Adrenal gland (tissue), 12 donors: ENCODE measurements around the gene RAD51B. TPM values are rescaled to one million over a fixed set of nuclear protein-coding genes. Genes with fewer than 3 reads are reported as not detected.
A peak's percentile ranks its signal among the peaks of the same experiment; 100 is the strongest.

Source experiments
- DNase-seq, 7 donors: peaks; one replicate each; pipeline ENCODE4 v3.0.0-alpha.2; 2019 to 2020
- H3K27ac ChIP-seq, 5 donors: fragments of 200-600 bp; sonication (generic) in 4 of 5; 1 replicate in 3 of 5; 2 replicates in 2 of 5; pipeline versions ENCODE4 v1.5.1 to v1.8.0; 2016 to 2020; ENCODE audit warnings: mild to moderate bottlenecking in 1 of 5
- H3K27me3 ChIP-seq: fragments of 200-600 bp; 2 replicates; pipeline ENCODE4 v1.8.0; 2021
- H3K36me3 ChIP-seq, 2 donors: fragments of 200-600 bp; replicated peaks in 1 of 2; 1 replicate in 1 of 2; 2 replicates in 1 of 2; pipeline versions ENCODE4 v1.5.1 to v1.8.0; 2018 to 2022
- H3K4me1 ChIP-seq, 2 donors: fragments of 200-600 bp; replicated peaks in 1 of 2; 1 replicate in 1 of 2; 2 replicates in 1 of 2; pipeline versions ENCODE4 v1.5.1 to v1.8.0; 2018 to 2021
- H3K4me3 ChIP-seq, 4 donors: fragments of 200-600 bp; sonication (generic) in 3 of 4; one replicate each; pipeline ENCODE4 v1.5.1; 2016 to 2018
- H3K9me3 ChIP-seq, 3 donors: fragments of 200-600 bp; sonication (generic) in 1 of 3; replicated peaks in 1 of 3; 1 replicate in 2 of 3; 2 replicates in 1 of 3; pipeline versions ENCODE4 v1.5.1 to v1.8.0; 2016 to 2021
- CTCF ChIP-seq, 6 experiments: fragments of 450-650 bp in 4 of 6; fragments of 200-600 bp in 2 of 6; sonication (generic) in 1 of 6; IDR thresholded peaks; 1 replicate in 5 of 6; 2 replicates in 1 of 6; pipeline versions ENCODE4 v1.5.1 to v1.8.0; 2016 to 2021; ENCODE audit warnings: antibody characterized with exemption in 6 of 6, mild to moderate bottlenecking in 2 of 6, moderate library complexity in 1 of 6
- POLR2A ChIP-seq, 2 donors: fragments of 450-650 bp; IDR thresholded peaks; one replicate each; pipeline ENCODE4 v1.6.1; 2017; ENCODE audit warnings: antibody characterized with exemption in 2 of 2, mild to moderate bottlenecking in 2 of 2, moderate library complexity in 1 of 2
- WGBS, 4 donors: extraction: QIAGEN DNeasy Blood & Tissue Kit in 2 of 4; methylation state at CpG; one replicate each; pipeline versions ENCODE4 v1.1.5 to v1.1.7; 2013 to 2017; 5-methylcytosine and 5-hydroxymethylcytosine counted together
- intact Hi-C, 2 donors: fragments of 100-400 bp; cut with DNase I; formaldehyde crosslinking; loops; one replicate each; pipeline versions ENCODE4 v1.14.1 to v1.15.0; 2022 to 2023
- polyA plus RNA-seq, 3 donors: library from polyadenylated mRNA; stranded (reverse); fragments of 200-250 nt in 2 of 3; fragments of 350-450 nt in 1 of 3; fragmentation: Illumina TruSeq in 1 of 3; extraction: RNeasy Lipid Tissue Mini Kit (QIAGEN cat#74804) in 1 of 3; gene quantifications; one replicate each; pipeline ENCODE4 v1.2.3, GENCODE V29; 2013 to 2014
- total RNA-seq, 9 donors: library from RNA; depleted of rRNA in 4 of 9; stranded (reverse); fragments of >200 nt in 4 of 9; fragments of 120-200 nt in 1 of 9; fragmentation: NEBNext Ultra II Directional in 1 of 9; extraction: Animal tissue kit (Norgen Biotek cat#: 25700) in 1 of 9; gene quantifications; one replicate each; pipeline versions ENCODE4 v1.1.0 to v1.2.4, GENCODE V29; 2013 to 2023
- donor health status: healthy with polysubstance abuse.
- donor health status: Bipolar disorder and iron deficiency.
- donor health status: DM: yes; HTN: yes; CAD: no.
- donor health status: DM: no; HTN: no; CAD: no.
- donor health status: DM: no; HTN: no; CAD: no.
- donor health status: DM: yes; HTN: yes; CAD: no.

Gene RAD51B
- total and polyA plus RNA-seq, 12 donors: 2.3 to 24.6 (median 12.4) TPM

DNA sequence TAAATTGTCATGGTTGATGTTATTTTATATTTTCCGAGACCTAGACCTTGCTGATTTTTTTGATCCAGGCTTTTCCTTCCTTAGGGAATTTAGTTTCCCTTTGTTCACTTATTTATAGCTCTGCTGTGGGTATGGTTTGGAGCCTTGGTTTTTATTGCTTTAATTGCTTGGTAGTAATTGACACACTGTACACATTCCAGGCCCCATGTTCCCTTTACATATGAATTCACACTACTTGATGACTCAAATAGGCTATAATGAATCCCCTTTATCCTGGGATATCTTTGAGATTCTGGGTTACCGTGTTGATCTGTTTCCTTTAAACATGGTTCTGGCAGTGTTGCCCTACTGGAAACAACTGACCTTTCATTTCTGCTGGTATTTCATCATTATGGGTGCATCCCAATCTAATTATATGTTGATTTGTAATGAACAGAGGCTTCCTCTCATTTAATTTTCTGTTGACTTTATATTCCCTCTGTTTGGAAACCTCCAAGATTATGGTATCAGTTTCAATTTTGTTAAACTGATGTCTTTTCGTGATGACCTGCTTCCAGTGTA, 424.0 kb downstream of the RAD51B start:
- H3K27ac ChIP-seq: peak overlapping the region in 1 of 5 donors; percentile 17
- intact Hi-C loops: loop anchor here (10.0 kb wide), 2 partner anchors 99 to 299 kb away; no protein-coding TSS in a partner anchor
- WGBS, 4 donors: 54 to 69% (median 60%) methylated on average over 3 of the region's 3 CpGs

GRCh38 chr14:68244262-68244980, 424.8 kb downstream of the RAD51B start:
- intact Hi-C loops: loop anchor here (10.0 kb wide), 2 partner anchors 100 to 300 kb away; no protein-coding TSS in a partner anchor
- H3K36me3 ChIP-seq: no peaks in the 10 kb centered on the region
- WGBS, 4 donors: 50 to 60% (median 56%) methylated on average over 4 of the region's 4 CpGs
- no peaks in the 10 kb centered on the region for H3K27me3 ChIP-seq
- H3K9me3 ChIP-seq: no peaks in the 10 kb centered on the region
- peaks cover 30 to 59% of the 10 kb centered on the region in 2 donors for H3K4me1 ChIP-seq
- H3K4me3 ChIP-seq: no peak overlapping the region
- peak overlapping the region in 3 of 5 donors; percentile 77 to 88 (median 84) for H3K27ac ChIP-seq
- no peak for TF ChIP-seq CTCF (IDR thresholded peaks at IDR 0.05)
- TF ChIP-seq POLR2A (IDR thresholded peaks at IDR 0.05): no peak
- DNase-seq: no peak

More for the DNA sequence above, 424.0 kb downstream of the RAD51B start:
- no peaks in the 10 kb centered on the region for H3K27me3 ChIP-seq
- peaks cover 30 to 54% of the 10 kb centered on the region in 2 donors for H3K4me1 ChIP-seq
- TF ChIP-seq CTCF (IDR thresholded peaks at IDR 0.05): no peak
- TF ChIP-seq POLR2A (IDR thresholded peaks at IDR 0.05): no peak
- no peak overlapping the region for H3K4me3 ChIP-seq
- no peaks in the 10 kb centered on the region for H3K36me3 ChIP-seq
- no peak for DNase-seq
- H3K9me3 ChIP-seq: no peaks in the 10 kb centered on the region

GRCh38 chr14:68245146-68246073, 425.8 kb downstream of the RAD51B start:
- intact Hi-C loops: loop anchor here (5.0 to 10.0 kb wide), 3 partner anchors 101 to 303 kb away; no protein-coding TSS in a partner anchor
- peak overlapping the region; percentile 28 to 88 (median 79) for H3K27ac ChIP-seq
- H3K9me3 ChIP-seq: no peaks in the 10 kb centered on the region
- H3K36me3 ChIP-seq: no peaks in the 10 kb centered on the region
- no peaks in the 10 kb centered on the region for H3K27me3 ChIP-seq
- TF ChIP-seq POLR2A (IDR thresholded peaks at IDR 0.05) (no peak), CTCF (IDR thresholded peaks at IDR 0.05) (no peak)
- peak in 6 of 7 donors; percentile 31 to 66 (median 46) for DNase-seq
- peaks cover 35 to 68% of the 10 kb centered on the region in 2 donors for H3K4me1 ChIP-seq
- no peak overlapping the region for H3K4me3 ChIP-seq
- 33 to 37% (median 35%) methylated on average over 7 of the region's 7 CpGs for WGBS, 4 donors
